Astrocyte (in vitro differentiated cells and primary cell): Measurements from ENCODE around the gene CDH22.

Experiments
- EZH2 ChIP-seq: IDR thresholded peaks from 2 replicates; pipeline ENCODE4 v1.6.1; 2012; ENCODE audit warnings: mild to moderate bottlenecking, low read length, inconsistent platforms; ENCODE audit not compliant: insufficient read depth
- TF ChIP-seq, protein P1 (sequence below): IDR thresholded peaks from 2 replicates; pipeline ENCODE4 v1.5.1; 2011; ENCODE audit warnings: low read depth, mild to moderate bottlenecking, inconsistent platforms, low read length, moderate library complexity; ENCODE audit not compliant: insufficient read depth

- TF ChIP-seq EZH2 = no peak
- TF ChIP-seq, protein P1, sequence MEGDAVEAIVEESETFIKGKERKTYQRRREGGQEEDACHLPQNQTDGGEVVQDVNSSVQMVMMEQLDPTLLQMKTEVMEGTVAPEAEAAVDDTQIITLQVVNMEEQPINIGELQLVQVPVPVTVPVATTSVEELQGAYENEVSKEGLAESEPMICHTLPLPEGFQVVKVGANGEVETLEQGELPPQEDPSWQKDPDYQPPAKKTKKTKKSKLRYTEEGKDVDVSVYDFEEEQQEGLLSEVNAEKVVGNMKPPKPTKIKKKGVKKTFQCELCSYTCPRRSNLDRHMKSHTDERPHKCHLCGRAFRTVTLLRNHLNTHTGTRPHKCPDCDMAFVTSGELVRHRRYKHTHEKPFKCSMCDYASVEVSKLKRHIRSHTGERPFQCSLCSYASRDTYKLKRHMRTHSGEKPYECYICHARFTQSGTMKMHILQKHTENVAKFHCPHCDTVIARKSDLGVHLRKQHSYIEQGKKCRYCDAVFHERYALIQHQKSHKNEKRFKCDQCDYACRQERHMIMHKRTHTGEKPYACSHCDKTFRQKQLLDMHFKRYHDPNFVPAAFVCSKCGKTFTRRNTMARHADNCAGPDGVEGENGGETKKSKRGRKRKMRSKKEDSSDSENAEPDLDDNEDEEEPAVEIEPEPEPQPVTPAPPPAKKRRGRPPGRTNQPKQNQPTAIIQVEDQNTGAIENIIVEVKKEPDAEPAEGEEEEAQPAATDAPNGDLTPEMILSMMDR = no peak
Measured at GRCh38 chr20:46309945-46310344, 1.6 kb upstream of the CDH22 start.
